ENCODE results near the gene TUBGCP4.
A peak's percentile ranks its signal among the peaks of the same experiment; 100 is the strongest.

TUBGCP4 gene, protein sequence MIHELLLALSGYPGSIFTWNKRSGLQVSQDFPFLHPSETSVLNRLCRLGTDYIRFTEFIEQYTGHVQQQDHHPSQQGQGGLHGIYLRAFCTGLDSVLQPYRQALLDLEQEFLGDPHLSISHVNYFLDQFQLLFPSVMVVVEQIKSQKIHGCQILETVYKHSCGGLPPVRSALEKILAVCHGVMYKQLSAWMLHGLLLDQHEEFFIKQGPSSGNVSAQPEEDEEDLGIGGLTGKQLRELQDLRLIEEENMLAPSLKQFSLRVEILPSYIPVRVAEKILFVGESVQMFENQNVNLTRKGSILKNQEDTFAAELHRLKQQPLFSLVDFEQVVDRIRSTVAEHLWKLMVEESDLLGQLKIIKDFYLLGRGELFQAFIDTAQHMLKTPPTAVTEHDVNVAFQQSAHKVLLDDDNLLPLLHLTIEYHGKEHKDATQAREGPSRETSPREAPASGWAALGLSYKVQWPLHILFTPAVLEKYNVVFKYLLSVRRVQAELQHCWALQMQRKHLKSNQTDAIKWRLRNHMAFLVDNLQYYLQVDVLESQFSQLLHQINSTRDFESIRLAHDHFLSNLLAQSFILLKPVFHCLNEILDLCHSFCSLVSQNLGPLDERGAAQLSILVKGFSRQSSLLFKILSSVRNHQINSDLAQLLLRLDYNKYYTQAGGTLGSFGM

DNA sequence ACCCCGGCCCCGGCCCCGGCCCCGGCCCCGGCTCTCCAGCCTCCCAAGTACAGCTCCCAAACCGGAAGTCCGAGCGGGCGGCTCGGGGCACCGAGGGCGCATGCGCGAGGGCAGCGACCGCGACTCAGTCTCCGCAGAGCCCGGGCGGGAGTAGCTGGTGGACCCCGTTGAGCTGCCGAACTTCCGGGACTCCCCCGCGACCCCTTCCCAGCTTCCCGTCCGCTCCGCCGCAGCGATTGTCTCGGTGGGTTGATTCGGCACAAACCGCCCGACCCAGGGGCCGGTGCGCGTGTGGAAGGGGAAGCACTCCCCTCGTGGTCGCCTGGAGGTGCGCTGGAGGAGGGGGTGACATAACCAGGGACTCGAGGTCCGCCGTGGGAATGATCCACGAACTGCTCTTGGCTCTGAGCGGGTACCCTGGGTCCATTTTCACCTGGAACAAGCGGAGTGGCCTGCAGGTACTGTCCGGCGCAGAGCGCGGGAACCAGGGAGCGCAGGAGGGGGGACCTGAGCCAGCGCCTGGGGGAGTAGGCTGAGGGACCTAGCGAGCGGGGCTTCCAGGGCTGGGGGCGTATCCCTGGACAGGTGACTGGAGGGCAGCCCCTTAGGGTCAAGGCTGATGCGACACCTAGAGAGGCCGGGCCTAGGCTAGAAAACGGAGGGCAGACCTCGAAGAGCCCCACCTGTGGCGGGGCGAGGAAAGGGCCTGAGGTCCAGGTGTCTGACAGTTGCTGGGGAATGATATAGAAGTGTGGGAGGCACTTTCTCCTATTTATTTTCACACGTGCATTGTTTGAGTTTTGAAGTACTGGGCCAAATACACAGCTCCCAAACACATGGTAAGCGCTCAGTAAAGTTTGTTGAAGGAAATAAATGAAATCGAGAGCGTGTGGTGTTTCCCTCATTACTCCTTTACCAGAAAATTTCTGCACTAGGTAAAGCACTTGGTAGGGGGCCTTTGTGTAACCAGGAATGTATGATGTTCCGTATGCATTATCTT lies at the start of gene TUBGCP4, which contains the start of gene ZSCAN29:
Gene TUBGCP4 (plus strand): TSS at position 127 of the 1,000 bp plus-strand sequence. CDS start 254 bp downstream, at position 381.
Gene ZSCAN29 (minus strand): TSS at position 69 of the 1,000 bp plus-strand sequence. CDS start 1,130 bp downstream, outside the sequence.
- peak within 1 kb of the TSS; percentile 88 for H3K27ac Mint-ChIP-seq
- peaks cover 50% of the 10 kb centered on the region for H3K4me1 Mint-ChIP-seq (ENCODE audit: low read depth)
- peaks cover 44% of the 10 kb centered on the region for H3K36me3 Mint-ChIP-seq (ENCODE audit: low read depth)
- no peaks in the 10 kb centered on the region for H3K27me3 Mint-ChIP-seq
- peaks cover 24% of the 10 kb centered on the region for H3K9me3 Mint-ChIP-seq
- peak within 1 kb of the TSS; percentile 92 for H3K4me3 Mint-ChIP-seq

DNA sequence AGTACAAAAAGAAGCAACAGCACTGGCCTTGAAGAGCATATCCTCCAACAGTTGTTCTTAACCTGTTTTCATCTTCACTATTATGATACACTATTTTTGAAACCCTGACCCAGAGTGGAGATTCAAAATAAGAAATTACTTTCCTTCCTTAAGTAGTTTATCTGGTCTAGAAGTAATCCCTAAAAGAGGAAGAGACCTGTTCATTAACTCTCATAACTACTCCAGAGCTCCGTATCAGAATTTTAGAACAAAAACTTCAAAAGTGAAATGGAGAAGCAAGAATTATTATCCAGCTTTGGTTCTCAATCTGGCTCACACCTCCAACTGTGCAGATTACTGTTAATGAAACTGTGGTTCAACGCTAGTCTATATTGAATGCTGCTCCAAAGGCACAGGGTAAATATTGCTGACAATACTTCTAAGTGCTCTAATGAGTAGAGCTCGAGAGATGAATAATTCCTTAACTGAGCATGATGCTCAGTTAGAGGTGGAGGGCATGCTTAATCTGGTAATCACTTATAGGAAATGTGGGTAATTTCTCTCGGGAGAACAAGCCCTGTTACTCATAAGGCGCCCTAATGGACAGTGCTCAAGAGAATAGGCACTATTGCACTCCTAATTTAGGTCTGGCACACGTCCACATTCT lies 45.7 kb upstream of the TUBGCP4 start:
- no peak overlapping the region for H3K27ac Mint-ChIP-seq
- H3K36me3 Mint-ChIP-seq (ENCODE audit: low read depth): peaks cover 22% of the 10 kb centered on the region
- H3K9me3 Mint-ChIP-seq: no peaks in the 10 kb centered on the region
- H3K27me3 Mint-ChIP-seq: no peaks in the 10 kb centered on the region
- H3K4me1 Mint-ChIP-seq (ENCODE audit: low read depth): peaks cover 23% of the 10 kb centered on the region
- H3K4me3 Mint-ChIP-seq: no peak overlapping the region

DNA sequence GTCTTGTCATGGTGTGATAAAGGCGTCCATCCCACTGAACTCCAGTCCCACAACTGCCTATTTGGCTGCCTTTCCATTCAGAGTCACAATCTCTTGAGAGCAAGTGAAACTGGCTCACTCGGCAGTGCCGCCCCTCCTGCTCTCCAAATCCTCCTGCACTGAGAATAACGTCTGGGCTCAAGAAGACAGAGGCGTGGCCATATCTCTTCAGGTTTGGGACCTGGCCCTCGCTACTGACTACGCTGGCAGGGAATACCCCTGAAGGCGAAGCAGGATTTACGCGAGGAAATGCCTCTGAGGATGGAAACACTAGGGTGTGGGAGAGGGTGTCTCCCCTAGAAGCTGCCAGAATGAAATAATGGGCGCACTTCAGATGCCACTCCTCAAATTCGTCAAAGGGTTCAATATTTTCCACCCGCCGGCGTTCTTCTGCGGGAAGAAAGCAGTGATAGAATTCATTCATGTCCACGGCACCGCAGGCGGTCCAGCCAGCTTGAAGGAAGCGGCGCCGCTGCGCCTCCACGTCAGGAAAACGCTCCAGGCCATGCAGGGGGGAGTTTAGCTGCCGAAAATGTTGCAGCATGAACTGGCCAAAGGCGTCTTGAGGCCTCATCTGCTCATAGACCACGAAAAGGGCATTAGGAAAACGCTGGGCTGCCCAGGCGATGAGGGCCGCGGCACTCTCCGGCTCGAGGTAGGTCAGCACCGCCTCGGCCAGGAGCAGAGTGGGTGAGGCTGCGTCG lies 41.5 kb upstream of the TUBGCP4 start:
- H3K9me3 Mint-ChIP-seq: no peaks in the 10 kb centered on the region
- H3K27ac Mint-ChIP-seq: peak overlapping the region; percentile 93

DNA sequence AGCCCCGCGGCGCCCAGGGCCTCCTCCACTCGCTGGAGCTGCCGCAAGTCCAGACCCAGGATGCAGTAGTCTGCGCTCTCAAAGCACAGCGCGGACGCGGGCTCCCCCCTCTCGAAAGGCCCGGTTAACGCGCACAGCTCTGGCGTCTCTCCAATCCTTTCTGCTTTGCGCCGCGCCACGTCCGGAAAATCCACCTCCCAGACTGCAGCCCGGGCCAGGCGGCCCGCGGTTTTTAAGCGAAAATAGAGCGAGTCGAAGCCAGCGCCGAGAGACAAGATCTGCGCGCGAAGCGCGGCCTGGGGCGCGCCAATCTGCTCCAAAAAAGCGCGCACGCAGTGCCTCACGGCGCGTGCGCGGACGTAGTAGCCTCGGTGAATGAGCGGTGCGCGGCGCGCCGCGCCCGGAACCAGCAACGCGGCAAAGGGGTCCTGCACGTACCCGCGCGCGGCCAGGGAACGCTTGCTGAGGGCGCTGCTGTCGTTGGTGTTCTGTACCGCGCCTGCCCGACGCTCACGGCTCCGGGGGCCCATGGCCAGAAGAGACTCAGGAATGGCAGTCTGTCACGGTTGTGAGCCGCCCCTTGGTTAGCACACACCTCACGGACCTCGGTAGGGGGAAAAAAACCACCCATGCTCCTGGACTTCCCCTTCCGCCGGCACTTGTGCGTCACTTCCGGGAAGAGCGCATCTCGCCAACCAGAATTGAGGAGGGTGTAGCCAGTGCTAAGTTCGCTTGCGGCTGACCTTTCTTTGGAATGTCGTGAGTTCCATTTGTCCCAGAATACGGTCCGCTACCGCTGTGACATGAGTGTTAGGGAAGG lies 40.7 kb upstream of the TUBGCP4 start, which contains the start of gene LCMT2:
Gene LCMT2 (minus strand): TSS at position 614 of the 820 bp plus-strand sequence. CDS start 84 bp downstream, at position 530.
- Mint-ChIP-seq H3K27me3 (no peaks in the 10 kb centered on the region), H3K9me3 (no peaks in the 10 kb centered on the region), H3K4me3 (peak within 1 kb of the TSS; percentile 92), H3K4me1 (ENCODE audit: low read depth) (peaks cover 39% of the 10 kb centered on the region), H3K36me3 (ENCODE audit: low read depth) (peaks cover 47% of the 10 kb centered on the region), H3K27ac (peak within 1 kb of the TSS; percentile 93)

More for the DNA sequence above, 41.5 kb upstream of the TUBGCP4 start:
- peak overlapping the region; percentile 92 for H3K4me3 Mint-ChIP-seq
- H3K27me3 Mint-ChIP-seq: no peaks in the 10 kb centered on the region
- H3K36me3 Mint-ChIP-seq (ENCODE audit: low read depth): peaks cover 43% of the 10 kb centered on the region
- peaks cover 39% of the 10 kb centered on the region for H3K4me1 Mint-ChIP-seq (ENCODE audit: low read depth)

DNA sequence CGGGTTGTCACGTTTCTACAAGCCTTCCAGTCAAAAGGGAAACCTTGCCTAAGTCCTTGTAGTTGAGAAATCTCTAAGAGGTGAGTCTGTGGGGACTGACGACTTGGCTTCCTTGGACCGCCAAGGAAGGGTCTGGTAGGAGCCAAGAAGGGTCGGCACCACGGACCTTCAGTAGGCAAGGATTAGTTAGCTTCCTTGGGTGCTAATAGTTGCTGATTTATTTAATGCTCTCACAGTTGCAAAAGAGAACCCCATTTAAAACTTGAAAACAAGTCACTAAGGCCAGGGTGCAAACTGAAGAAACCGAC lies 40.2 kb upstream of the TUBGCP4 start:
- Mint-ChIP-seq H3K4me3 (peak overlapping the region; percentile 92), H3K27me3 (no peaks in the 10 kb centered on the region), H3K36me3 (ENCODE audit: low read depth) (peaks cover 51% of the 10 kb centered on the region), H3K27ac (peak overlapping the region; percentile 93), H3K4me1 (ENCODE audit: low read depth) (peaks cover 39% of the 10 kb centered on the region), H3K9me3 (no peaks in the 10 kb centered on the region)

DNA sequence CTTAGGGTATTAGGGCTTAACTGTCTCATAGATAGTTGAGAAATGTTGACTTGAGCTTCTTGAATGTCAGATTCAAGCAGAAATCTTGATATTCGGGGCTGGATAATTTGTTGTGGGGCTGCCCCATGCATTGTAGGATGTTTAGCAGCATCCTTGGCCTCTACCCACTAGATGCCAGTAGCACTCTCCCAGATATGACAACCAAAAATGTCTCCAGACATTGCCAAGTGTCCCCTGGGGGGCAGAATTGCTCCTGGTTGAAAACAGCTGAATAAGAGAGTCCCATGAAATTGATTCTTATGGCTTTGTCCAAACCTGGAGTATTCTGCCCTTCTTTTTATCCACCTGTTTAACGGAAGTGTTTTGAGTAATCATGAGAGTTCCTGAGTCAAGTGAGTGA lies 24.6 kb upstream of the TUBGCP4 start:
- Mint-ChIP-seq H3K27me3 (no peaks in the 10 kb centered on the region), H3K27ac (no peak overlapping the region), H3K4me3 (no peak overlapping the region), H3K4me1 (ENCODE audit: low read depth) (no peaks in the 10 kb centered on the region), H3K36me3 (ENCODE audit: low read depth) (peaks cover 36% of the 10 kb centered on the region), H3K9me3 (no peaks in the 10 kb centered on the region)

DNA sequence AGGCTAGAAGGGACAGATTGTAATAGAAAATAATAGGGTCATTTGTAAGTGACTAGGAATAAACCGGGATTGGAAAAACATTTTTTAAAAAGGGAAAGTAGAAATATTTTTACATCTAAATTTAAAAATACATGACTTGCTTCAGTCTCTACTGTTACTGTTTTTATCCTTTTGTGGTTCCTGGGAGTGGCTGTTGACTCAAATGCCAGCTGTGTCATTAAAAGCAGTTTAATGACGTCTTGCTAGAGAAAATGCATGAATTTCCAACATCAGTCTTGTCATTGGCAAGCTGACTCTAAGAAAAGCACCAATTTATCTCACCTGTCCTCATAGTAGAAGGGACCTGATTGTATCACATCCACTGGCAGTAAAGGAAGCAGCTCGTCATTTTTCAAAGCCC lies 23.8 kb upstream of the TUBGCP4 start:
- Mint-ChIP-seq H3K9me3 (no peaks in the 10 kb centered on the region), H3K36me3 (ENCODE audit: low read depth) (peaks cover 41% of the 10 kb centered on the region), H3K4me3 (no peak overlapping the region), H3K4me1 (ENCODE audit: low read depth) (no peaks in the 10 kb centered on the region), H3K27me3 (no peaks in the 10 kb centered on the region), H3K27ac (no peak overlapping the region)

DNA sequence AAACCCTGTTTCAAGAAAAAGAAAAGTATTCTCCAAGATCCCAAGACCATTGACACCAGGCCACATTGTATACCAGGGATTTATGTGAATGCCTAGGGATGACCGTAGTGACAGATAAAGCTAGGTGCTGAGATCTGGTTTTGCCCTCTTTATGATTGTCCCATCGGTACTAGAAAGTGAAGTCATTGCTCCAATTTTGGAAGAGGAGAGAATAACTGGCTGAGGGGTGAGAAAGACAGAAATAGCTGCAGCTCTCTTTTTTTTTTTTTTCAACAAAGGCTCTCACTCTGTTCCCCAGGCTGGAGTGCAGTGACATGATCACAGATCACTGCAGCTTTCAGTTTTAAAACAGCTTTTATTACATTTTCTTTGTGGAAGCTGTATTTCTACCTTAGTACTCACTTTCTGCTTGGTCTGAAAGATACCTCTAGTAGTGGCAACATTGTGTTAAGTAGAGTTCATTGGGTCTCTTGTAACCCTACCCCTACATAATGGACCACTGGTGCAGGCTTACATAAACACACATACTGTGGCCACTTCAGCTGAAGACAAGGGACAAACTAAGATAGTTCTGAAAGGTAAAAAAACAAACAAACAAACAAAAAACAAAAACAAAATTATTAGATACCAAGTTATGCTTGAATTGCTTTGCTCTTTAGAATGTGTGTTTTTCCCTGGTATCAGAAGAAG lies 18.1 kb upstream of the TUBGCP4 start:
- peaks cover 52% of the 10 kb centered on the region for H3K36me3 Mint-ChIP-seq (ENCODE audit: low read depth)
- no peak overlapping the region for H3K4me3 Mint-ChIP-seq
- H3K9me3 Mint-ChIP-seq: no peaks in the 10 kb centered on the region
- peaks cover 8% of the 10 kb centered on the region for H3K4me1 Mint-ChIP-seq (ENCODE audit: low read depth)
- no peaks in the 10 kb centered on the region for H3K27me3 Mint-ChIP-seq
- no peak overlapping the region for H3K27ac Mint-ChIP-seq

DNA sequence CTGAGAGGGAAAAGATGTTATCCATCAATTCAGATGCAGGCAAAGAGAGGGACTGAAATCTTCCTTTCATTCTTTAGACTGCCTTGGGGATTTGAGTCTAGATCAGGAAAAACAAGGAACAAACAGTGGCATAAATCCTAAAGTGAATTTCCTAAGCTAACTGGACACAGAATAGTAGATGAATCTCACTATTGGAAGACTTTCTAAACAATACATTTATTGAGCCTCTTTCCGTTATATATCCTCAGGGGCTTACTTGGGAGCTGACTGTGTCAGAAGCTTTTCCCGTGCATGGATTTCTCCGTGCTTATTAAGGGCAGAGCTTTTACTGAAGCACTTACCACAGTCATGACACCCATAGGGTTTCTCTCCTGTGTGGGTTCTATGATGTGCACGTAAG lies 10.1 kb upstream of the TUBGCP4 start:
- H3K4me1 Mint-ChIP-seq (ENCODE audit: low read depth): peaks cover 7% of the 10 kb centered on the region
- no peaks in the 10 kb centered on the region for H3K27me3 Mint-ChIP-seq
- H3K9me3 Mint-ChIP-seq: peaks cover 52% of the 10 kb centered on the region
- H3K36me3 Mint-ChIP-seq (ENCODE audit: low read depth): peaks cover 91% of the 10 kb centered on the region
- H3K4me3 Mint-ChIP-seq: no peak overlapping the region
- no peak overlapping the region for H3K27ac Mint-ChIP-seq

DNA sequence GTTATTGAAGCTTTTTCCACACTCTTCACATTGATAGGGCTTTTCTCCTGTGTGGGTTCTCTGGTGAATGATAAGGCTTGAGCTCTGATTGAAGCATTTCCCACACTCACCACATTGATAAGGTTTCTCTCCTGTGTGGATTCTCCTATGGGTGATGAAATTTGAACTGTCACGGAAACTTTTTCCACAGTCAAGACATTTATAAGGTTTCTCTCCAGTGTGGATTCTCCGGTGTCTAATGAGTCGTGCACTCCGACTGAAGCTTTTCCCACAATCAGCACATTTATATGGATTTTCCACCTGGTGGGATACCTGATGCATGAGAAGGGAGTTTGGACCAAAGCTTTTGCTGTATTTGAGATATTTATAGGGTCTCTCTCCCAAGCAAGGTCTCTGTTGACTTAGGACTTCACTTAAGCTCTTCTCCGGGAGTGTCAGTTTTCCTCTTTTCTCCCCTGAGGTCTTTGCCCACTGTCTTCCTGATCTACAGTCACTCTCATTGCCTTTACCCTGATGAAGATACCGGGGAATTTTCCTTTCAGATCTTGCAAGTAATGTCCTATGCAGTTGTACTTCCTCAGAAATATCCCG lies 9.5 kb upstream of the TUBGCP4 start:
- Mint-ChIP-seq H3K4me1 (ENCODE audit: low read depth) (peaks cover 7% of the 10 kb centered on the region), H3K36me3 (ENCODE audit: low read depth) (peaks cover 92% of the 10 kb centered on the region), H3K4me3 (no peak overlapping the region), H3K27me3 (no peaks in the 10 kb centered on the region), H3K27ac (no peak overlapping the region), H3K9me3 (peaks cover 56% of the 10 kb centered on the region)

DNA sequence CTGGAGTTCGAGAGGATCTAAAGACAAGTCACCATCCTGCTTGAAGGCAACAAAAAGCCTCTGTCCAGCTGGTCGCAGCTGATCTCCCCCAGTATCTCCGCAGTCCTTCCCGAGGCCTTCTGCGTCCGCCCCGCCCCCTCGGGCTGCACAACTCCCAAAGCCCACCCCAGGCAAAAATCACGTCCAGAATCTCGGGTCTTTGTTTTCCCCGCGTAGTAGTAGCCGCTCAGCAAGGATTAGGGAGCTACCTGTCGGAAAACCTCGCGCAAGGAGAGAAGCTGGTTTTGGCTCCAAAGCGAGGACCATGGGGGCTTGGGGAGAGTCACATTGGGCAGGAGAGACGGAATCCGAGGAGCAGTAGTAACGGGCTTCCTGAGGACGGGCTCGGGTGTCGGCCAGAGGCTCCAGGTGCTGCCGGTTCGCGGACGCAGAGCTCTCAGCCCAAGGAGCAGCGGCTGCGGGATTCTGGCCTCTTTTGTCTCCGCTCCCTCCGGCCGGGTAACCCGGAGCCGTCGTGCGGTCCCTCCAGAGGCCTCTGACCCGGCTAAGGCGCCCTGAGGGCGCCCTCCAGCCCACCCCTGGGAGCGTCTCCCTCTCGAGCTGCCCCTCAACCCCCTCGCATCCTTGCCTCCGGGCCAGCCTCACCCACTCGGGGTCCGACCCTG lies 459 bp upstream of the TUBGCP4 start:
- Mint-ChIP-seq H3K27me3 (no peaks in the 10 kb centered on the region), H3K4me1 (ENCODE audit: low read depth) (peaks cover 50% of the 10 kb centered on the region), H3K36me3 (ENCODE audit: low read depth) (peaks cover 48% of the 10 kb centered on the region)

More for the DNA sequence above, 459 bp upstream of the TUBGCP4 start:
- Mint-ChIP-seq H3K4me3 (peak overlapping the region; percentile 92), H3K9me3 (peaks cover 26% of the 10 kb centered on the region), H3K27ac (peak overlapping the region; percentile 88)

Measured in stimulated activated naive CD8-positive, alpha-beta T cell treated with anti-CD3 and anti-CD28 coated beads, Interleukin-15, Interleukin-2, amounts not matched to agents 100 ng/mL and 50 ng/mL, for 24 hours (primary cell).